ENCODE measurements around the gene BAMBI.

Gene BAMBI

GRCh38 chr10:28679581-28680357 lies 2.4 kb downstream of the BAMBI start:
- peaks cover 27% of the 10 kb centered on the region for H3K36me3 Mint-ChIP-seq (ENCODE audit: low read depth)
- H3K4me3 Mint-ChIP-seq: peak overlapping the region; percentile 96
- no peak for DNase-seq
- H3K9me3 Mint-ChIP-seq: no peaks in the 10 kb centered on the region
- TF ChIP-seq CTCF (IDR thresholded peaks at IDR 0.05): peak; percentile 41
- peak overlapping the region; percentile 51 for H3K27ac Mint-ChIP-seq
- peaks cover 13% of the 10 kb centered on the region for H3K27me3 Mint-ChIP-seq (ENCODE audit: low read depth, poor library complexity)
- peaks cover 68% of the 10 kb centered on the region for H3K4me1 Mint-ChIP-seq

GRCh38 chr10:28680358-28680752 lies 3.0 kb downstream of the BAMBI start:
- Mint-ChIP-seq H3K4me1 (peaks cover 69% of the 10 kb centered on the region), H3K4me3 (peak overlapping the region; percentile 96), H3K9me3 (no peaks in the 10 kb centered on the region), H3K36me3 (ENCODE audit: low read depth) (peaks cover 32% of the 10 kb centered on the region), H3K27me3 (ENCODE audit: low read depth, poor library complexity) (peaks cover 11% of the 10 kb centered on the region), H3K27ac (no peak overlapping the region)
- no peak for TF ChIP-seq CTCF (IDR thresholded peaks at IDR 0.05)
- no peak for DNase-seq

GRCh38 chr10:28681291-28681763 lies 4.0 kb downstream of the BAMBI start:
- no peak for TF ChIP-seq CTCF (IDR thresholded peaks at IDR 0.05)
- no peaks in the 10 kb centered on the region for H3K9me3 Mint-ChIP-seq
- peaks cover 75% of the 10 kb centered on the region for H3K4me1 Mint-ChIP-seq
- H3K36me3 Mint-ChIP-seq (ENCODE audit: low read depth): peaks cover 32% of the 10 kb centered on the region
- DNase-seq: no peak
- peak overlapping the region; percentile 96 for H3K4me3 Mint-ChIP-seq
- peaks cover 2% of the 10 kb centered on the region for H3K27me3 Mint-ChIP-seq (ENCODE audit: low read depth, poor library complexity)
- peak overlapping the region; percentile 36 for H3K27ac Mint-ChIP-seq

- Mint-ChIP-seq H3K27ac (peak overlapping the region; percentile 30), H3K27me3 (ENCODE audit: low read depth, poor library complexity) (no peaks in the 10 kb centered on the region), H3K9me3 (no peaks in the 10 kb centered on the region), H3K36me3 (ENCODE audit: low read depth) (peaks cover 32% of the 10 kb centered on the region), H3K4me3 (peak overlapping the region; percentile 47), H3K4me1 (peaks cover 79% of the 10 kb centered on the region)
- DNase-seq: no peak
- TF ChIP-seq CTCF (IDR thresholded peaks at IDR 0.05): no peak
These were observed 4.8 kb downstream of the BAMBI start for GRCh38 chr10:28681928-28682750.

GRCh38 chr10:28684157-28684985 lies 7.0 kb downstream of the BAMBI start:
- peaks cover 85% of the 10 kb centered on the region for H3K4me1 Mint-ChIP-seq
- H3K27ac Mint-ChIP-seq: no peak overlapping the region

More at GRCh38 chr10:28684157-28684985, 7.0 kb downstream of the BAMBI start:
- TF ChIP-seq CTCF (IDR thresholded peaks at IDR 0.05): no peak
- peaks cover 32% of the 10 kb centered on the region for H3K36me3 Mint-ChIP-seq (ENCODE audit: low read depth)
- H3K9me3 Mint-ChIP-seq: no peaks in the 10 kb centered on the region
- DNase-seq: no peak
- no peaks in the 10 kb centered on the region for H3K27me3 Mint-ChIP-seq (ENCODE audit: low read depth, poor library complexity)
- no peak overlapping the region for H3K4me3 Mint-ChIP-seq

All from nephron progenitor cell (in vitro differentiated cells).